Sigmoid colon (tissue), 7 donors: ENCODE results near the gene NLN. TPM values are rescaled to one million over a fixed set of nuclear protein-coding genes. Genes with fewer than 3 reads are reported as not detected.
"Not testable (repeated sequence)": the region's sequence is repeated elsewhere in the genome, so short reads cannot be mapped to it uniquely, and the experiment has no call there.

Experiments
- DNase-seq: peaks from one replicate; pipeline ENCODE4 v3.0.0-alpha.2; 2019
- H3K27ac ChIP-seq, 4 donors: fragments of 200-600 bp; sonication (generic); one replicate each; pipeline ENCODE4 v1.5.1; 2016 to 2019; ENCODE audit warnings: mild to moderate bottlenecking in 1 of 4
- H3K27me3 ChIP-seq, 3 donors: fragments of 200-600 bp; sonication (generic); one replicate each; pipeline ENCODE4 v1.5.1; 2019; ENCODE audit warnings: mild to moderate bottlenecking in 1 of 3
- H3K36me3 ChIP-seq, 4 donors: fragments of 200-600 bp; sonication (generic); one replicate each; pipeline ENCODE4 v1.5.1; 2016 to 2019
- H3K4me1 ChIP-seq, 4 donors: fragments of 200-600 bp; sonication (generic); one replicate each; pipeline ENCODE4 v1.5.1; 2017 to 2019
- H3K4me3 ChIP-seq, 4 donors: fragments of 200-600 bp; sonication (generic); one replicate each; pipeline ENCODE4 v1.5.1; 2017 to 2019; ENCODE audit warnings: mild to moderate bottlenecking in 2 of 4, moderate library complexity in 1 of 4
- H3K9me3 ChIP-seq, 4 donors: fragments of 200-600 bp in 3 of 4; sonication (generic) in 3 of 4; one replicate each; pipeline versions ENCODE4 v1.5.1 to v1.6.1; 2013 to 2019
- CTCF ChIP-seq, 4 experiments: fragments of 450-650 bp in 3 of 4; fragments of 200-600 bp in 1 of 4; IDR thresholded peaks; one replicate each; pipeline ENCODE4 v1.5.1; 2016 to 2019; ENCODE audit warnings: antibody characterized with exemption in 4 of 4, mild to moderate bottlenecking in 3 of 4, moderate library complexity in 2 of 4
- EP300 ChIP-seq, 4 donors: sonication (generic); formaldehyde crosslinking; IDR thresholded peaks; one replicate each; pipeline ENCODE4 v1.6.1; 2017; ENCODE audit warnings: antibody characterized with exemption in 4 of 4
- POLR2A ChIP-seq, 2 donors: fragments of 450-650 bp; IDR thresholded peaks; one replicate each; pipeline ENCODE4 v1.6.1; 2016; ENCODE audit warnings: antibody characterized with exemption in 2 of 2, mild to moderate bottlenecking in 2 of 2, moderate library complexity in 2 of 2
- POLR2AphosphoS5 ChIP-seq, 4 donors: sonication (generic); formaldehyde crosslinking; IDR thresholded peaks; one replicate each; pipeline ENCODE4 v1.6.1; 2017; ENCODE audit warnings: antibody characterized with exemption in 4 of 4
- WGBS, 2 donors: extraction: QIAGEN DNeasy Blood & Tissue Kit; methylation state at CpG; one replicate each; pipeline ENCODE4 v1.1.7; 2013; 5-methylcytosine and 5-hydroxymethylcytosine counted together
- intact Hi-C: fragments of 100-400 bp; cut with DNase I; formaldehyde crosslinking; loops from one replicate; pipeline ENCODE4 v1.15.1; 2023
- polyA plus RNA-seq, 3 donors: library from polyadenylated mRNA; stranded (reverse); fragments of 200-250 nt; gene quantifications; one replicate each; pipeline ENCODE4 v1.2.3, GENCODE V29; 2013
- total RNA-seq, 4 donors: library from RNA; depleted of rRNA; stranded (reverse); fragments of >200 nt; gene quantifications; one replicate each; pipeline ENCODE4 v1.1.0, GENCODE V29; 2016
- donor health status: healthy with polysubstance abuse.
- donor health status: Bipolar disorder and iron deficiency.
- donor health status: healthy.

Gene NLN
- total and polyA plus RNA-seq, 7 donors = 4.8 to 43.7 (median 7.8) TPM

DNA sequence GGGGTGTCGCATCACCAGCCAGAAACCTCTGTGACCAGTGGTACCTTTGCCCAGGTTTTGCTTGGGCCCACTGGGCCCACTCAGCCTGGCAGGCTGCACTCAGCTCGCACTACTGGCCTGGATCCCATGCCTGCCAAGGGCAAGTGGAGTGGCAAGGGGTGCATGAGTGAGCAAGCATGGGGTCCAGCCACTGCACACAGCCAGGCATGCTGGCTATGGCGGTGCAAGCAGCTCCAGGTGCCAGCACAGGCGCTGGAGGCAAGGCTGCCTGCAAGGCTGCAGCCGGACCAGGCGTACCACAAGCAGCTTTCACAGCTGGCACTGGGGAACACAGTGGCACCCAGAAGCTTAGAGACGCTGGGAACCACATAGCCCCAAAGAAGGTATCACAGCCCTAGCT lies 80.1 kb downstream of the NLN start:
- DNase-seq = no peak
- Histone ChIP-seq H3K4me3 (no peak overlapping the region), H3K36me3 (peaks cover 0 to 10% (median 0%) of the 10 kb centered on the region in 4 donors), H3K27ac (no peak overlapping the region), H3K4me1 (peaks cover 0 to 4% (median 0%) of the 10 kb centered on the region in 4 donors), H3K9me3 (no peaks in the 10 kb centered on the region), H3K27me3 (no peaks in the 10 kb centered on the region)
- intact Hi-C loops = no loop called here
- TF ChIP-seq POLR2A (IDR thresholded peaks at IDR 0.05) (no peak), EP300 (IDR thresholded peaks at IDR 0.05) (no peak), CTCF (IDR thresholded peaks at IDR 0.05) (no peak), POLR2AphosphoS5 (IDR thresholded peaks at IDR 0.05) (no peak)
- 98 to 99% methylated on average over 7 of the region's 7 CpGs for WGBS, 2 donors

- peaks cover 0 to 6% (median 0%) of the 10 kb centered on the region in 4 donors for H3K36me3 ChIP-seq
- DNase-seq = no peak
- peaks cover 0 to 4% (median 0%) of the 10 kb centered on the region in 4 donors for H3K4me1 ChIP-seq
- intact Hi-C loops = no loop called here
- no peak overlapping the region for H3K4me3 ChIP-seq
- no peaks in the 10 kb centered on the region for H3K27me3 ChIP-seq
- H3K9me3 ChIP-seq = no peaks in the 10 kb centered on the region
- WGBS, 2 donors = 97 to 99% methylated on average over 4 of the region's 4 CpGs
- TF ChIP-seq EP300 (IDR thresholded peaks at IDR 0.05) (no peak), CTCF (IDR thresholded peaks at IDR 0.05) (no peak), POLR2AphosphoS5 (IDR thresholded peaks at IDR 0.05) (no peak), POLR2A (IDR thresholded peaks at IDR 0.05) (no peak)
- H3K27ac ChIP-seq = no peak overlapping the region
Observed at GRCh38 chr5:65802820-65803219, 80.8 kb downstream of the NLN start.

- no peak for TF ChIP-seq CTCF (IDR thresholded peaks at IDR 0.05)
- no peak for TF ChIP-seq EP300 (IDR thresholded peaks at IDR 0.05)
- no peak for TF ChIP-seq POLR2AphosphoS5 (IDR thresholded peaks at IDR 0.05)
- no peak for TF ChIP-seq POLR2A (IDR thresholded peaks at IDR 0.05)
- Histone ChIP-seq H3K36me3 (peaks cover 0 to 5% (median 0%) of the 10 kb centered on the region in 4 donors), H3K4me1 (peaks cover 0 to 4% (median 0%) of the 10 kb centered on the region in 4 donors), H3K27me3 (no peaks in the 10 kb centered on the region), H3K4me3 (no peak overlapping the region), H3K27ac (no peak overlapping the region), H3K9me3 (no peaks in the 10 kb centered on the region)
- DNase-seq = no peak
- 77 to 92% methylated on average over 5 of the region's 5 CpGs for WGBS, 2 donors
- intact Hi-C loops = no loop called here
Observed at GRCh38 chr5:65803699-65804391, 81.8 kb downstream of the NLN start.

- no peak overlapping the region for H3K27ac ChIP-seq
- H3K36me3 ChIP-seq = peaks cover 0 to 12% (median 0%) of the 10 kb centered on the region in 4 donors
- H3K9me3 ChIP-seq = no peaks in the 10 kb centered on the region
- TF ChIP-seq EP300 (IDR thresholded peaks at IDR 0.05) (no peak), POLR2A (IDR thresholded peaks at IDR 0.05) (no peak), CTCF (IDR thresholded peaks at IDR 0.05) (no peak), POLR2AphosphoS5 (IDR thresholded peaks at IDR 0.05) (no peak)
- no peak for DNase-seq
- no peak overlapping the region for H3K4me3 ChIP-seq
- intact Hi-C loops = no loop called here
- peaks cover 0 to 4% (median 0%) of the 10 kb centered on the region in 4 donors for H3K4me1 ChIP-seq
- 88 to 92% methylated on average over 2 of the region's 2 CpGs for WGBS, 2 donors
- no peaks in the 10 kb centered on the region for H3K27me3 ChIP-seq
Observed at GRCh38 chr5:65805089-65805488, 83.1 kb downstream of the NLN start.

- intact Hi-C loops = not testable (repeated sequence)
Observed at GRCh38 chr5:65807494-65807893, 85.5 kb downstream of the NLN start.

More at GRCh38 chr5:65807494-65807893, 85.5 kb downstream of the NLN start:
- DNase-seq, H3K9me3 ChIP-seq, H3K4me1 ChIP-seq, H3K4me3 ChIP-seq, H3K27me3 ChIP-seq, H3K27ac ChIP-seq: not testable (repeated sequence)
- WGBS, 2 donors = 93 to 95% methylated on average over 5 of the region's 5 CpGs
- peaks cover 0 to 17% (median 0%) of the 10 kb centered on the region in 4 donors for H3K36me3 ChIP-seq
